GM19468 (cell line): ENCODE results near the gene SMIM44.
"Not testable (repeated sequence)": the region's sequence is repeated elsewhere in the genome, so short reads cannot be mapped to it uniquely, and the experiment has no call there.

Source experiments
- ATAC-seq: cut with Tn5 transposase; IDR thresholded peaks from one replicate; pipeline ENCODE4 v1.9.1; 2021; ENCODE audit warnings: mild to moderate bottlenecking, moderate library complexity, moderate number of reproducible peaks; ENCODE audit not compliant: unreplicated experiment; ENCODE audit errors: extremely low read depth

SMIM44 gene

DNA sequence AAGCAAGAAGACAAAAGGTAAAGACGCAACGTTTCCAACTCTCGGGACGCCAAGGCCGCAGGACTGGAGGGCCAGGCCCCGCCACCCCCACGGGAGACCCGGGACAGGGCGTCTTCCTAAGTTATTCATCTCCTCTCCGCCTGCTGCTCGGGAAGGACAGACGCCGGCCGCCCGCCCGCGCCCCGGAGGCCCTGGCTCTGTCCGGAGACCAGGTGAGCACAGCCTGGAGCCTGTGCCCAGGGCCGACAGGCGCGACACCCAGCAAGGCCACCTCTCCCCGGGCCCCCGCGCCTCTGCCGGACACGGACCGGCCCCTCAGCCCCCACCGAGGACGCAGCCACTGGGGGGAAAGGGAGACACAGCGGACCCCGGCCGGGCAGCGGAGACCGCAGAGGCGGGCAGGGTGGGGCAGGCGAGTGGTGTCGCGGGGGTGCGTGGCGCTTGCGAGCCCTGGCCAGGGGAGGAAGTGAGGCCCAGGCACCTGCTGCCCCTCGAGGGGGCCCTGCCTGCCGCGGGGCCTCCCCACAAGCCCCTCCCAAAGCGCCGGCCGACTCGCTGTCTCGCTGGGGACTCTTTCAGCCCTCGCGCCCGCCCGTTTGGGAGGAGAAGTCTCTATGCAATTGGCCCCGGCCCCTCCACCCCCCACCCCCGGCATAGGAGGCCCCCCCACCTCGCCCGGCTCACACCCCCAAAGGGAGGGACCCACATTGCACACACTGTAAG is 20.1 kb downstream of the SMIM44 start:
- no peak for ATAC-seq

DNA sequence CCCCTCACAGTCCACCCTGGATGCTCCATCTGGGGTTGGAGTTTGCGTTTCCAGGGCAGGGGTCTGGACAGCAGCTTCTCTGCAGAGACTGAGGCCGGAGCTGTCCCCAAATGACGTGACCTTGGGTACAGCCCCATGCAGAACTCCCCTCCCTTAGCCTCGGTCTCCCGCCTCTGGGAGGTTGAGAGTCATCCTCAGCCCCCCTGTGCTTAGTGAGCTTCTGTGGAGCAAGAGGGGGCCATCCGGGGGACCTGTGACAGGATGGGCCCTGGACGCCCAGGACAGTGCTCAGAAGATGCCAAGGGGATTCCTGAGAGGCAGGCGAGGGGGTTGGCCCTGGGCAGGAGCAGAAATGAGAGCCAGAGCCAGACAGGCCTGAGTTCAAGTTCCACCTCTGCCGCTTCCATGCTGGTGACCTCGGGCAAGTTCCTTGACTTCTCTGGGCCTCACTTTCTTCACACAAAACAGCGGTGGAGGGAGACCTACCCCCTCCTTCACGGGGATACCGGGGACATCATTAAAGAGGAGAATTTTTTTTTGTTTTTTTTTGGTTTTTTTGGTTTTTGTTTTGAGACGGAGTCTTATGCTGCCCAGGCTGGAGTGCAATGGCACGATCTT is 23.2 kb downstream of the SMIM44 start:
- no peak for ATAC-seq

DNA sequence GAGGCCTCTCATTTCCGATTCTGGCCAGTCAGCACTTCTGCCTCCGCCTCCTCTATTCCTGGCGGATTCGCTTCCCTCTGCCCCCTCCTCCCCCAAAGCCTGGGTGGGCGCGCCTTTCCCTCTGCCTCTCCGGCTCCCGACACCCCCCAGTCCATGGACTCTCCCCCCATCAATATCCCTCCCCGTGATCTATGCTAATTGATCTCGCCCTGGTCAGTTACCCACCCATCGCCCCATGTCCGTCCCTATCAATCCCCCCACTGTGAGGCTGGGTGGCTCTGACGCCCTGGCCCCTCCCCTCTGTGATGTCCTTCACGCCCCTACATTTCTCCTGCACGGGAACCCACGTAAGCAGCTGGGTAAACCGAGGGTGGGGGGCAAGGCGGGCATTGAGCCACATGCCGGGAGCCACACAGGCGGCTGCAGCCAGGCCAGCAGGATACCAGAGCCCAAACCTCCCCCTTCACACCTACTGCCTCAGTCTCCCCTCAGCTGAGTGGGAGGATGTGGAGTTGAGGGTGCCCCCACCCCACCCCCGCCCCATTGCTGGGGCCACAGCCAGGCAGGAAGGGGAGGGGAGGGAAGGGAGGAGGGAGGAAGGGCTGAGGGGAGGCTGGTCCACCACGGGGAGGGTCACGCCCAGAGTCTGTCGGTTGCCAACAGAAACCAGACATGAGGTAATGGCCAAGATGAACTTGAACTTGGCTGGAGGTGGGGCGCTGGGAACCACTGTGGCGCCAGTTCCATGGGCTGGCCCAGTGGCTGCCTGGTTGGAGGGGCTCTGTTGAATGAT is 24.0 kb downstream of the SMIM44 start:
- no peak for ATAC-seq

DNA sequence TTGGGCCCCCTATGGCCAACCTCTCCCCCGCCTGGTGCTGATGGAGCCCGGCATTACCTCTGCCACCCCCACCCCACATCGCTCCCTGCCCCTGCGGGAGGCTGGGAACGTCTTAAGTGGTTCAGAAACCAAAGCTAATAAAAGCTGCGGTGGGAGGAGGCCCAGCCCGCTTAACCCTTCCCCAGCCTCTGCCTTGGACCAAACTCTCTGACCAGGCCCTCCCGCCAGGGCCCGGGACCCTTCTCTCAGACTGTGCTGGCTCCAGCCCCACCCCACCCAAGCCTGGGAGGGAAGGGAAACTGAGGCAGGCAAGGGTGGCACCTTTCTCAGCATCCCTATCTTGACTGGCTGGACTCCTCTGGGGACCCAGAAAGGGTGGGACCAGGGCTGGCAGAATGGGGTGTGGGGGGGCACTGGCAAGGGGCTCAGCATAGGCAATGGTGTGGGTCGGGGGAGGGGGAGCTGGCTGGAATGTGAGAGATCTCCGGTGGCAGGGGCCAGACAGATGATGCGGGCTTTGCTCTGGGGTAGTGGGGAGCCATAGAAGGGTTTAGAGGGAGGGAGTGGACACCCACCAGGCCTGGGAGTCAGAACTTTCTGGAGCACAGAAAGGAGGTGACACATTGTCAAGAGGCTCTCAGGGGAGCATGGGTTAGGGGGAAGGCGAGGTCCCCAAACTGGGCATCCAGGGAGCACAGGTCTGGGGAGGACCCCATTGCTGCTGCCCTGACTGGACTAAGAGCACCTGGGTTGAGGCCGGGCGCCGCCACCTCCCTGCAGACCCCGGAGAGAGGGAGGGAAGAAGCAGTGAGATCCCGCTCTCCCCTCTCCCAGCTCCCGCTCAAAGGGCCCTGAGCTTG is 24.8 kb downstream of the SMIM44 start:
- no peak for ATAC-seq

DNA sequence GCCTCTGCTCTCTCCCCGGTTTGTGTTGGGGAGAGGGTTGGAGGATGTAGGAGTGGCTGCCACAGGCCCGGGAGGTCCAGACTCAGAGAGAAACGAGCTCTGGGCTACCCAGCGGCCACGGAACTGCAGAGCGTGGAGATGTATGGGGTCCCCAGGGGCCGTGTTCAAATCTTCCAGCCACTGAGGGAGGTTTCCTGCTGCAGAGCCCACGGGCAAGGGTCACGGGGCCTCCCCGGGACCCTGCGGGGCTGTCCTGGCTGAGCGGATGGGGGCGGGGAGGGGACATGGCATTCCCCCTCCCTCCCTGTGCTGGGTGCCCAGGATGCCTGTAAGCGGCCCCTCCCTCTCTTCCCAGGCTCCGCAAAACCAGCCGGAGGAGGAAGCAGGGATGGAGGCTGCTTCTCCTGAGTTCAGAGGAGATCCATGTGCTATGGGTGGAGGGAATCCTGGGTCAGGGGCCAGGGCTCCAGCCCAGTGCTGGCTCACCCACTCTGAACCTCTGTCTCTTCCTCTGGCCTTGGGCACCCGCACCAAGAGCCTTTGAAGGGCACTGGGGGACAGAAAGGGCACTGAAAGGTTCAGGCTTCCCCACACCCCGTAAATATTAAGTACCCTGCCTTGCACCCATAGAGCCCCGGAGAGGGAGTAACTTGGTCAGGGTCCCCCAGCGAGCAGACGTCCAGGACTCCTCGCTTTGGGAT is 25.6 kb downstream of the SMIM44 start:
- no peak for ATAC-seq

DNA sequence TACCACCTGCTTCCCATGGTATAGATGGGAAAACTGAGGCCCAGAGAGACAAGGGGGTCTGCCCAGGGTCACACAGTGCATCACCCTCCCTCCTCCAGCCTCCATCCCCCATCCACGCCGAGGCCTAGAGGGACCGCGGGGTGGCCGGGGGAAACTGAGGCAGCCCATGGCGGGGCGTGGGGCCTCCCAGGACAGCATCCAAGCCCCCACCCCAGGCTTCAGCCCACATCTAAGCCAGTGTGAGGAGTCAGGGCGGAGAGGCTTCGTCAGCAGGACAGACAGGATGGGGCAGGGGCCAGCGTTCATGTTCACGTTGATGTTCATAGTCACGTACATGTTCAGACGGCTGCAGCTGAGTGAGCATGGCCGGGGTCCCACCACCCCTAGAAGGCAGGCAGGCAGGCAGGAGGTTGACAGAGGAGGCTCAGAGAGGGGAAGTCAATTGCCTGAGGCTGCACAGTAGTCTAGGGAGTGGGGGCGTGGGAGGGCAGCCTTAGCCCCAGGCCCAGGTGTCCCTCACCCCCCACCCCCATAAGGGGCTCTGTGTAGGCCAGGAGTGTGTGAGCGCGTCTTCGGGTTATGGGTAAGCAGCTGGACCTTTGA is 26.2 kb downstream of the SMIM44 start:
- ATAC-seq, result no peak

DNA sequence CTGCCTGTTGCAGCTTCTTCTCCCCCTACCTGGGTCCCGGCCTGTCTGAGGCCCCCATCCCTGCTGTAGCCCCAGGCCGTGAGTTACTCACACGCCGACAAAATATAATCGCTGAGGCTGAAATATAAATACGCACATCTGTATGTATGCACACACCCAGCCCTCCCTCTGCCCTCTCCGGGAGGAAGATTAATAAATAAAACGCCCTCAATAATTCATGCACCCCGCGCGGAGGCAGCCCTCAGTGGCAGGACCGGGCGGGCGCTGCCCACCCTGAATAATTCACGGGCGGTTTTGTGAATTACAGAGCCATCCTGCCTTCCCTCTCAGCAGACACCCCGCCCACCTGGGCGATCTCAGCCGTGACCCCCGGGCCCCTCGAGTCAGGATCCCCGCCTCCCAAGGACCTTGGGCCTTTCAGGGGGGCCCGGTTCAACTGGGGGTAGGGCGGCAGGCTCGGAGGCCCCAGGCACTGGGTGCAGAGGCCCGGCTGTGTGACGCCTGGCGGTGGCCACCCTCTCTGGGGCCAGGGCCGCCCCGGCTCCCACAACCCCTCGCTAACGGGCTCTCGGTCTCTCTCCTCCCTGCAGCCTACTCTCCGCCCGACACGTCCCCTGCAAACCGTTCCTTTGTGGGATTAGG is 27.2 kb downstream of the SMIM44 start:
- no peak for ATAC-seq

DNA sequence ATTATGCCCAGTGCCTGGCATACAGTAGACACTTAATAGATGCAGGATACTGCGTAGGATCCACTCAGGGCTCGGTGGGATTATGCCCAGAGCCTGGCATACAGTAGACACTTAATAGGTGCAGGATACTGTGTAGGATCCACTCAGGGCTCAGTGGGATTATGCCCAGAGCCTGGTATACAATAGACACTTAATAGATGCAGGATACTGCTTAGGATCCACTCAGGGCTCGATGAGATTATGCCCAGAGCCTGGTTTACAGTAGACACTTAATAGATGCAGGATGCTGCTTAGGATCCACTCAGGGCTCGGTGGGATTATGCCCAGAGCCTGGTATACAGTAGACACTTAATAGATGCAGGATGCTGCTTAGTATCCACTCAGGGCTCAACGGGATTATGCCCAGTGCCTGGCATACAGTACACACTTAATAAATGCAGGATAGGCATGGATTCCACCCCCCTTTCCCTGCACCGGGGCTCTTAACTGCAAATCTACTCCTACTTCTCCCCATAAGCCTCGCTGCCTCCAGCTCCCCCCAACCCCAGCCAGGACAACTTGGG is 27.8 kb downstream of the SMIM44 start:
- ATAC-seq, result no peak

DNA sequence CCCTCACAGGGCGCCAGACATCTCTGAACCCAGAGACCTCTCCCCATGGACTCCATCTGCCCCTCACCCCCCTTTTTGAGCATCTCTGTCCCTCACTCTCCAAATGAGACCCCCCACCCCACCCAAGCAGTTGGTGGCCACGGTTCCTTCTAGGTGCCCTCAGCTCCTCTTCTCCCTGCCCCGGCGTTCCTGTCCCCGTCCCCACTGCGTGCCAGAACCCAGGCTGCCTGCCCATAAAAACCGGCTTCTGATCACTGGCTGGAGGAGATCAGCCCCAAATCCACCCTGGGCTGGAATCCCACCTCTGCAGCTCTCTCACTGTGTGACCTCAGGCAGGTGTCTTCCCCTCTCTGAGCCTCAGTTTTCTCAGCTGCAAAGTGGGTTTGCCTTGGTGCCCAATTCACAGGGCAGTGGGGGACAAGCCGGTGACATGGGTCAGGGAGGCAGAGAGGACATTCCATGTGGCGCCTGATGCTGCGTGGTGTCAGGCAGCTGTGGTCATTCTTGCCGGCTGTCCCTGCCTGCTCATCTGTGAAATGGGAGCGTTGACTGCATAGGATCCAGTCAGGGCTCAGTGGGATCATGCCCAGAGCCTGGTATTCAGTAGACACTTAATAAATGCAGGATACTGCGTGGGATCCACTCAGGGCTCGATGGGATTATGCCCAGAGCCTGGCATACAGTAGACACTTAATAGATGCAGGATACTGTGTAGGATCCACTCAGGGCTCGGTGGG is 28.4 kb downstream of the SMIM44 start:
- ATAC-seq, result no peak

DNA sequence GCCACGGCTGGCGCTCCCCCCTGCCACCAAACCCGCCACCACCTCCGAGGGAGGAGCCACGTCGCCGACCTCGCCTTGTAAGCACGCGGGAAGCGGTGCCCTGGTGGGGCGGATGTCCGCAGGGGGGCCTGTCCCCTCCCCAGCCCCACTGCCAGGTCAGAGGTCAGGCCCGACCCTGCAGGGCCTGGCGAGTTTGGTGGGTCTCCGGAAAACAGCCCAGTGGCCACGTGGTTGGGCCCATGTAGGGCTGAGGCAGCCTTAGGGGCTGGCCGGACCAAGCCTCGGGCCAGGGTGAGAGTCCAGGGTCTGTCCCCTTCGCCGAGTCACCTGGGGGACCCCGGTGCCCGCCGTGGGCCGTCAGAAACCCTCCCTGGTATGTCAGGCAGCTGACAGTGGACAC is 29.4 kb downstream of the SMIM44 start:
- ATAC-seq, result no peak

DNA sequence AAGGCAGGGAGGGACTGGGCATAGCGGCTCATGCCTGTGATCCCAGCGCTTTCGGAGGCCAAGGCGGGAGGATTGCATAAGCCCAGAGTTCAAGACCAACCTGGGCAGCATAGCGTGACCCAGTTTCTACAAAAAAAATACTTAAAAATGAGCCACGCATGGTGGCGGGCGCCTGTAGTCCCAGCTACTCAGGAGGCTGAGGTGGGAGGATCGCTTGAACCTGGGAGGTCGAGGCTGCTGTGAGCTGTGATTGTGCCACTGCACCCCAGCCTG is 30.4 kb downstream of the SMIM44 start:
- not testable (repeated sequence) for ATAC-seq

DNA sequence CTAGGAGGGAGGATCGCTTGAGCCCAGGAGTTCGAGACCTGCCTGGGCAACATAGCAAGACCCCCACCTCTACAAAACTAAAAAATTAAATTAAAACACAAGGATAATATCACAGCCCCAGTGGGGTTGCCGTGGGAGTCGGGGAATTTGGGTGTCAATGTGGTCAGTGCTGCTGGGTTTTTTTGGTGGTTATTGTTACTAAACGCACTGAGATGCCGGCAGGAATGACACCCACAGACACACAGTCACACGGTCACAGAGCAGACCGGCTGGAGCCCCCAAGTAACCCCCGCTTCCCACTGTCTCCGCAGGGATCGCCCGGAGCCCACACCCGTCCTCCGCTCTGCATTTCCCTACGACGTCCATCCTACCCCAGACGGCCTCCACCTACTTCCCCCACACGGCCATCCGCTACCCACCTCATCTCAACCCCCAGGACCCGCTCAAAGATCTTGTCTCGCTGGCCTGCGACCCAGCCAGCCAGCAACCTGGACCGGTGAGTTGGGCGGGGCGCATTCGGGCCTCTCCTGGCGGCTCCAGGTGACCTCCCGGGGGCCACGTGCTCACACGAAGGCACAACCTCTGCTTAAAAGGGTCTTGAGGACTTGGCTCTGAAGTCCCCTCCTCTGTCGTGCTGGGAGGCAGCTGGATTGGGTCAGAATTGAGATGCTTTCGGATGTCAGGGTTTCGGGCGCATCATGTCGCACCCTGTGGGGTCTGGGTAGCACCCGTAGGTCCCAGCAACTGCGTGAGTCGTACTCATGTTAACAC is 30.9 kb downstream of the SMIM44 start:
- ATAC-seq, result no peak

DNA sequence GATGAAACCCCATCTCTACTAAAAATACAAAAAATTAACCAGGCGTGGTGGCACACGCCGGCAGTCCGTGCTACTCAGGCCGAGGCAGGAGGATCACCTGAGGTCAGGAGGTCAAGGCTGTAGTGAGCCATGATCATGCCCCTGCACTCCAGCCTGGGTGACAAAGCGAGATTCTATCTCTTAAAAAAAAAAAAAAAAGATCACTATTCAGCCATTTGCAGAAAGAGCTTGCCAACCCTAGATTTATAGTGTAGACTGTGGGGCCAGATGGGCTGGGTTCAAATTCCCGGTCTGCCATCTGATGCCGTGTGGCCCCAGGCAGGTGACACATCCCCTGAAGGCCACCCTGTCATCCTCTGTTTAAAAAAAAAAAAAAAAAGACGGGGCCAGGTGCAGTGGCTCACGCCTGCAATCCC is 31.8 kb downstream of the SMIM44 start:
- no peak for ATAC-seq

DNA sequence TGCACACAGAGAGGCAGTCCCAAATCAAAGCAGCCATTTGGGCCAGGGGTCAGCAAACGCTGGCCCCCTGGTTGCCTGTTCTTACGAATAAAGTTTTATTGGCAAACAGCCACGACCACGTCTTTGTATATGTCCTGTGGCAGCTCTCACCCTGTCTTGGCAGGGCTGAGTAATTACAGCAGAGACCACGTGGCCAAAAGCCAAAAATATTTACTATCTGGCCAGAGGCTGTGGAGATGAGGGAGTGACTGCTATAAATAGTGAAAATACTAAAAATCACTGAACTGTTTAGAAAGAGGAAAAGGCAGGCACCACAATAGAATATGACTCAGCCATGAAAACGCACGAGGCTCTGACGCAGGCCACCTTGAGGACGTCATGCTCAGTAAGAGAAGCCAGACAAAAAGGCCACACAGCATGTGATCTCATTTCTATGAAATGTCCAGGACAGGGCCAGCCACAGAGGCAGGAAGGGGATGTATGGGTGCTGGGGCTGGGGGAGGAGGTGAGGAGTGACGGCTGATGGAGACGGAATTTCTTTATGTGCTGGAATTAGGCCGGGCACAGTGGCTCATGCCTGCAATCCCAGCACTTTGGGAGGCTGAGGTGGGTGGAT is 32.3 kb downstream of the SMIM44 start:
- no peak for ATAC-seq

DNA sequence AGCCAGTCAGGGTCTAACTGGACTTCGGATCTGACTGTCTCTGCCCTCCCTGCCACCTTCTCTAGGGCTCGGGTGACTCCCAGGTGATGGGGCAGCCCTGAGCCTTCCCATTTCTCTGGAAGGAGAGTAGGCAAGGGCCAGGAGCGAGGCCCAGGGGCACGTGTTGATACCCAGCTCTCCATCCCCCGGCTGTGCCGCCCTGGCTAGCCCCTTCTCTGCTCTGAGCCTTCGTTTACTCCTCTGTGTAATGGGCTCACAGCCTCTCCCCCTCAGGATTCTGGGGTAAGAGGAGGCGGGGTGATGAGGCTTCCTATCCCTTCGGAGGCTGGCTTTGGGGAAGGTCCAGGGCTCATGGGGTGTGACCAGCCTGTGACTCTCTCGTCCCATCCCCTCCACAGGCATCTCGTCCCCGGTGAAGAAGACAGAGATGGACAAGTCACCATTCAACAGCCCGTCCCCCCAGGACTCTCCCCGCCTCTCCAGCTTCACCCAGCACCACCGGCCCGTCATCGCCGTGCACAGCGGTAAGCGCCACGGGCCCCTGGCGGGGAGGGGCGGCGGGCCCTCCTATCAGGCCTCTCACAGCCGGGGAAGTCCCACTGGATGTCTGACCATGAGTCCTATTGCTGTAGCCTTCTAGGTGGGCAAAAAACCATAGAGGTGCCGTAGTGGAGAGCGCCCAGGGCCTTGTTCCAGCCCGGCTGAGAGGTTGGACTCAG is 34.5 kb downstream of the SMIM44 start:
- no peak for ATAC-seq

DNA sequence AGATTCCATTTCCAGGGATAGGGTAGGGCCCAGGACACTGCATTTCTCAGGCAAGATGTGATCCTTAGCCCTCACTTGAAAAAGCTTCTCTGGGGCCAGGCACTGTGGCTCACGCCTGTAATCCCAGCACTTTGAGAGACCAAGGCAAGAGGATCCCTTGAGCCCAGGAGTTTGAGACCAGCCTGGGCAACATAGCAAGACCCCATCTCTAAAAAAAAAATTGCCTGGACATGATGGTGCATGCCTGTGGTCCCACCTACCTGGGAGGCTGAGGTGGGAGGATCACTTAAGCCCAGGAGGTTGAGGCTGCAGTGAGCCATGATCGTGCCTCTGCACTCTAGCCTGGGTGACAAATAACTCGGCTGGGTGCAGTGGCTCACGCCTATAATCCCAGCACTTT is 36.6 kb downstream of the SMIM44 start:
- ATAC-seq, result not testable (repeated sequence)
